ENCODE data around the gene ZNG1A. TPM values are rescaled to one million over a fixed set of nuclear protein-coding genes. Genes with fewer than 3 reads are reported as not detected.
"Not testable (repeated sequence)": the region's sequence is repeated elsewhere in the genome, so short reads cannot be mapped to it uniquely, and the experiment has no call there.

ZNG1A gene
- total and polyA plus RNA-seq, 9 of the 15 experiments (the other 6 are each of a cell fraction or from before 2014, with no cell fraction given) = 20.7 to 90.6 (median 41.7) TPM

GRCh38 chr9:114267-115117, 64.4 kb downstream of the ZNG1A start:
- BruUV-seq (replicated peaks); H3K79me2 ChIP-seq (ENCODE audit: control insufficient read depth, insufficient read depth, low read length); POLR2A ChIA-PET; H4K20me1 ChIP-seq (replicated peaks; ENCODE audit: control insufficient read depth, insufficient read depth, low read length); intact Hi-C loops (cut with micrococcal nuclease); H3K27ac ChIP-seq (ENCODE audit: extremely low read depth, low read depth, low read length); in situ Hi-C loops (cut with MboI); FAIRE-seq; H3K9me1 ChIP-seq (ENCODE audit: control insufficient read depth, insufficient read depth, low read length); CTCF ChIA-PET (ENCODE audit: low intra/inter-chr PET ratio); H3K9me3 ChIP-seq (replicated peaks; ENCODE audit: control insufficient read depth, insufficient read depth, low read depth, low read length); H3K27me3 ChIP-seq (ENCODE audit: control insufficient read depth in 2 of 2, insufficient read depth in 2 of 2, low read length in 2 of 2); H3K36me3 ChIP-seq (ENCODE audit: control insufficient read depth, insufficient read depth, low read length): not testable (repeated sequence)
- DNase-seq (ENCODE audit: extremely low read depth in 1 of 4, low spot score in 3 of 4) = peak in 2 of 4 experiments; percentile 0
- TF ChIP-seq NRF1 (conservative IDR thresholded peaks at IDR 0.05 in 1 of 2, IDR thresholded peaks at IDR 0.05 in 1 of 2) (peak in 1 of 2 experiments; percentile 32; a peak in 1 of 4 replicates), E2F6 (IDR thresholded peaks at IDR 0.05; ENCODE audit: borderline replicate concordance in 1 of 2, extremely low read depth in 1 of 2, insufficient read depth in 1 of 2, insufficient read length in 1 of 2, low read depth in 1 of 2, low read length in 1 of 2, poor library complexity in 1 of 2, severe bottlenecking in 1 of 2) (peak in 1 of 2 experiments; percentile 2)
- Histone ChIP-seq H3K4me1 (replicated peaks in 1 of 2; ENCODE audit: control insufficient read depth in 2 of 2, insufficient read depth in 2 of 2, low read length in 2 of 2) (peaks cover 0 to 19% of the 10 kb centered on the region in 2 experiments; a peak in 2 of 5 replicates), H3K4me3 (peak overlapping the region; percentile 41), H3K9ac (ENCODE audit: insufficient read depth in 1 of 2, low read depth in 2 of 2, low read length in 2 of 2) (peak overlapping the region; percentile 14 to 79; a peak in 3 of 4 replicates), H3K4me2 (ENCODE audit: insufficient read depth, low read length) (peak overlapping the region; percentile 49; the same call in 1 of the 2 replicates), H2AFZ (ENCODE audit: low read depth, low read length) (peak overlapping the region; percentile 66)
- peak; percentile 52 for ATAC-seq
- WGBS (ENCODE audit: insufficient coverage, low coverage, missing lambda C conversion rate) = 16% methylated on average over 29 of the region's 73 CpGs
